Measurements from ENCODE around the gene GSPT1. TPM values are rescaled to one million over a fixed set of nuclear protein-coding genes. Genes with fewer than 3 reads are reported as not detected.

Gene GSPT1
- total RNA-seq, 1 donor from 2014 or later = 94.3 TPM

- H3K36me3 Mint-ChIP-seq = peaks cover 16% of the 10 kb centered on the region
- H3K9me3 ChIP-seq (ENCODE audit: low read depth) = no peaks in the 10 kb centered on the region
- H4K20me1 ChIP-seq (ENCODE audit: low read depth) = peaks cover 37% of the 10 kb centered on the region
- DNase-seq (ENCODE audit: low spot score) = no peak
- H3K27me3 ChIP-seq = no peaks in the 10 kb centered on the region
- no peaks in the 10 kb centered on the region for H3K4me1 Mint-ChIP-seq
- no peak overlapping the region for H3K27ac Mint-ChIP-seq
- H3K4me3 Mint-ChIP-seq = no peak overlapping the region
- no peak overlapping the region for H3K4me3 ChIP-seq
- H3K4me1 ChIP-seq = no peaks in the 10 kb centered on the region
- no peaks in the 10 kb centered on the region for H3K27me3 Mint-ChIP-seq (ENCODE audit: insufficient read depth, low read depth)
- H3K79me2 ChIP-seq (ENCODE audit: low read depth) = peaks cover 46% of the 10 kb centered on the region
- no peak overlapping the region for H3K4me2 ChIP-seq
- H3K9ac ChIP-seq = no peak overlapping the region
- H2AFZ ChIP-seq (replicated peaks) = no peak overlapping the region
- H3K27ac ChIP-seq = no peak overlapping the region
- H3K36me3 ChIP-seq = peaks cover 4% of the 10 kb centered on the region
- no peaks in the 10 kb centered on the region for H3K9me3 Mint-ChIP-seq
- TF ChIP-seq EZH2phosphoT487 (IDR thresholded peaks at IDR 0.05) (no peak), EZH2 (IDR thresholded peaks at IDR 0.05) (no peak)
- TF ChIP-seq, protein P1, sequence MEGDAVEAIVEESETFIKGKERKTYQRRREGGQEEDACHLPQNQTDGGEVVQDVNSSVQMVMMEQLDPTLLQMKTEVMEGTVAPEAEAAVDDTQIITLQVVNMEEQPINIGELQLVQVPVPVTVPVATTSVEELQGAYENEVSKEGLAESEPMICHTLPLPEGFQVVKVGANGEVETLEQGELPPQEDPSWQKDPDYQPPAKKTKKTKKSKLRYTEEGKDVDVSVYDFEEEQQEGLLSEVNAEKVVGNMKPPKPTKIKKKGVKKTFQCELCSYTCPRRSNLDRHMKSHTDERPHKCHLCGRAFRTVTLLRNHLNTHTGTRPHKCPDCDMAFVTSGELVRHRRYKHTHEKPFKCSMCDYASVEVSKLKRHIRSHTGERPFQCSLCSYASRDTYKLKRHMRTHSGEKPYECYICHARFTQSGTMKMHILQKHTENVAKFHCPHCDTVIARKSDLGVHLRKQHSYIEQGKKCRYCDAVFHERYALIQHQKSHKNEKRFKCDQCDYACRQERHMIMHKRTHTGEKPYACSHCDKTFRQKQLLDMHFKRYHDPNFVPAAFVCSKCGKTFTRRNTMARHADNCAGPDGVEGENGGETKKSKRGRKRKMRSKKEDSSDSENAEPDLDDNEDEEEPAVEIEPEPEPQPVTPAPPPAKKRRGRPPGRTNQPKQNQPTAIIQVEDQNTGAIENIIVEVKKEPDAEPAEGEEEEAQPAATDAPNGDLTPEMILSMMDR (IDR thresholded peaks at IDR 0.05) = no peak
- no peaks in the 10 kb centered on the region for H3F3A ChIP-seq (ENCODE audit: low read depth)
Measured at GRCh38 chr16:11896486-11897176, 19.1 kb downstream of the GSPT1 start.

- H3K27me3 ChIP-seq = no peaks in the 10 kb centered on the region
- H3K36me3 Mint-ChIP-seq = peaks cover 23% of the 10 kb centered on the region
- H3K27ac ChIP-seq = no peak overlapping the region
- no peak overlapping the region for H3K4me2 ChIP-seq
- H3K4me3 Mint-ChIP-seq = no peak overlapping the region
- H3K9me3 ChIP-seq (ENCODE audit: low read depth) = no peaks in the 10 kb centered on the region
- H4K20me1 ChIP-seq (ENCODE audit: low read depth) = peaks cover 11% of the 10 kb centered on the region
- peaks cover 13% of the 10 kb centered on the region for H3K36me3 ChIP-seq
- no peak overlapping the region for H3K27ac Mint-ChIP-seq
- H3K9ac ChIP-seq = no peak overlapping the region
- DNase-seq (ENCODE audit: low spot score) = no peak
- no peaks in the 10 kb centered on the region for H3K9me3 Mint-ChIP-seq
- H3K27me3 Mint-ChIP-seq (ENCODE audit: insufficient read depth, low read depth) = no peaks in the 10 kb centered on the region
- H3K4me1 Mint-ChIP-seq = no peaks in the 10 kb centered on the region
- H3F3A ChIP-seq (ENCODE audit: low read depth) = peaks cover 5% of the 10 kb centered on the region
- peaks cover 16% of the 10 kb centered on the region for H3K79me2 ChIP-seq (ENCODE audit: low read depth)
- H3K4me3 ChIP-seq = no peak overlapping the region
- H3K4me1 ChIP-seq = no peaks in the 10 kb centered on the region
- TF ChIP-seq EZH2phosphoT487 (IDR thresholded peaks at IDR 0.05) (no peak), EZH2 (IDR thresholded peaks at IDR 0.05) (no peak)
- TF ChIP-seq, protein P1 (IDR thresholded peaks at IDR 0.05) = no peak
- no peak overlapping the region for H2AFZ ChIP-seq (replicated peaks)
Measured at GRCh38 chr16:11893571-11893970, 22.2 kb downstream of the GSPT1 start.

- H3K36me3 ChIP-seq = peaks cover 13% of the 10 kb centered on the region
- TF ChIP-seq EZH2phosphoT487 (IDR thresholded peaks at IDR 0.05) (no peak), EZH2 (IDR thresholded peaks at IDR 0.05) (no peak)
- TF ChIP-seq, protein P1 (IDR thresholded peaks at IDR 0.05) = no peak
- H2AFZ ChIP-seq (replicated peaks) = no peak overlapping the region
- H3K4me3 ChIP-seq = no peak overlapping the region
- H3K27me3 ChIP-seq = no peaks in the 10 kb centered on the region
- H3K27ac ChIP-seq = no peak overlapping the region
- no peaks in the 10 kb centered on the region for H3K9me3 ChIP-seq (ENCODE audit: low read depth)
- H3K4me1 ChIP-seq = no peaks in the 10 kb centered on the region
- Mint-ChIP-seq H3K4me3 (no peak overlapping the region), H3K9me3 (no peaks in the 10 kb centered on the region), H3K4me1 (no peaks in the 10 kb centered on the region), H3K27me3 (ENCODE audit: insufficient read depth, low read depth) (no peaks in the 10 kb centered on the region), H3K27ac (no peak overlapping the region), H3K36me3 (peaks cover 23% of the 10 kb centered on the region)
- H4K20me1 ChIP-seq (ENCODE audit: low read depth) = peaks cover 5% of the 10 kb centered on the region
- peaks cover 8% of the 10 kb centered on the region for H3K79me2 ChIP-seq (ENCODE audit: low read depth)
- peaks cover 6% of the 10 kb centered on the region for H3F3A ChIP-seq (ENCODE audit: low read depth)
- no peak overlapping the region for H3K4me2 ChIP-seq
- no peak overlapping the region for H3K9ac ChIP-seq
- no peak for DNase-seq (ENCODE audit: low spot score)
Measured at GRCh38 chr16:11892761-11893160, 23.0 kb downstream of the GSPT1 start.

All from neural progenitor cell (in vitro differentiated cells).